Osteocyte (in vitro differentiated cells): ENCODE data around the gene IKZF3. TPM values are rescaled to one million over a fixed set of nuclear protein-coding genes. Genes with fewer than 3 reads are reported as not detected.

ENCODE experiments used
- DNase-seq: peaks from one replicate; pipeline ENCODE4 v3.0.0; 2021; ENCODE audit warnings: mixed read lengths; ENCODE audit not compliant: unreplicated experiment; ENCODE audit errors: extremely low spot score
- H3K27ac Mint-ChIP-seq: one replicate; pipeline ENCODE4 v1.8.0; 2021; ENCODE audit warnings: mild to moderate bottlenecking, mixed read lengths; ENCODE audit not compliant: unreplicated experiment
- H3K27me3 Mint-ChIP-seq: one replicate; pipeline ENCODE4 v1.8.0; 2021; ENCODE audit warnings: mixed read lengths; ENCODE audit not compliant: unreplicated experiment
- H3K36me3 Mint-ChIP-seq: one replicate; pipeline ENCODE4 v1.8.0; 2021; ENCODE audit warnings: mixed read lengths; ENCODE audit not compliant: unreplicated experiment
- H3K4me1 Mint-ChIP-seq: one replicate; pipeline ENCODE4 v1.8.0; 2021; ENCODE audit warnings: mixed read lengths; ENCODE audit not compliant: unreplicated experiment
- H3K4me3 Mint-ChIP-seq: one replicate; pipeline ENCODE4 v1.8.0; 2021; ENCODE audit warnings: mild to moderate bottlenecking, moderate library complexity, mixed read lengths; ENCODE audit not compliant: unreplicated experiment
- H3K9me3 Mint-ChIP-seq: one replicate; pipeline ENCODE4 v1.8.0; 2021; ENCODE audit warnings: mixed read lengths; ENCODE audit not compliant: unreplicated experiment
- total RNA-seq: library from RNA; stranded (reverse); gene quantifications from 2 replicates; pipeline ENCODE4 v1.2.1, GENCODE V29; 2021
- TF ChIP-seq, protein P1 (sequence below): fragments of 200-600 bp; sonication (generic); IDR thresholded peaks from 2 replicates; pipeline ENCODE4 v1.5.0; 2021; ENCODE audit warnings: antibody characterized with exemption, mild to moderate bottlenecking, moderate library complexity

The IKZF3 gene
- total RNA-seq, 1 donor from 2014 or later, result not detected

DNA sequence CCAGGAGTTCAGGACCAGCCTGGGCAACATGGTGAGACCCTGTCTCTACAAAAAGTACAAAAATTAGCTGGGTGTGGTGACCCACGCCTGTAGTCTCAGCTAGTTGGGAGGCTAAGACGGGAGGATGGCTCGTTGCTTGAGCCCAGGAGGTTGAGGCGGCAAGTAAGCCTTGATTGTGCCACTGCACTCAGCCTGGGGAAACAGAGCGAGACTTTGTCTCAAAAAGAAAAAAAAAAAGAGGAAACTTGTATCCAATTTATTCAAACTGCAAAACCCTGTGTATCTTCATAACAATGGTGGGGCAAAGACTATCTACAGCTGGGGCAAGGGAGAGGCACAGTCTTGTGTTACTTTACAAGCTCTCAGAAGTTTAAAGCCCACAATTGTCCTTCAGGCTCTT is 104.9 kb downstream of the IKZF3 start:
- Mint-ChIP-seq H3K36me3 (no peaks in the 10 kb centered on the region), H3K27ac (no peak overlapping the region)

DNA sequence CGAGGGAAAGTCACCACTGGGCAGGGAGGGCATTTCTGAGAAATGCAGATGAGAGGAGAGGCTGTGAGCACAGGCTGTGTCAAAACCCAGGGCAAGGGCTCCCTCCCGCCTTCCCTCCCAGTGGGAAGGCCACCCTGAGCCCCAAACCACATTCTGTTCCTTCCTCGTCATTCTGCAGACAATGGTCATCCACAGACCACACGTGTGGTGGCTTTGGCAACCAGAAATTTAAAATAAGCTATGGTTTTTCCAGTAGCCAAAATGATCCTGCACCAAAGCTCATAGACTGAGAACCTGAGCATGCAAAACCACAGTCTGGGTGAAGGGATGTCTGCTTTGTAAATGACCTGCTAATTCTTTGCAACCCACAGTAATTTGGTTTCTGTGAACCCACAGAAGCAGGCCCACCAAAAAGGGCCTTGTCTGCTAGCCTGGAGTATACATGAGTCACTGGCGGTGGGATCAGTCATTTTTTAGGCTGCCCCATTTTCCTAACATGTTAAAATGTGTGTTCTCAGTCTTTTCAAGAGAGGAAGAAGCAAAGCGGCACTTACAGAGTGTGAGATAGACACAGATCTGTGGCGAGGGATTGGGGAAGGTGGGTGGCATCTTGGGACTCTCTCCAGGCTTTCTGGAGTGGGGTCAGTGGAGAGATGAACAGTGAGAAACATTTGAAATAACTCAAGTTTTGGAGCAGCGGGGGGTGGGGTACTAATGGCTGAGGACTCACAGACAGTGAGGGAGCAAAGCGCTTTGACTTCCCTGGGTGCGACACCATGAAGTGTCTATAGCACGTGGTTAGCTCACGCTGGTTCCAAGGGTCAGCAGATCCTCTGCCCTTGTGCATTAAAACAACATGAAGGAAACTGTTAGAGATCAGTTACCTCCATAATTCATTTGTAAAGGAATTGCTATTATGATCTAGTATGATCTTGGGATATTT is 105.9 kb downstream of the IKZF3 start:
- Mint-ChIP-seq H3K4me1 (peaks cover 9% of the 10 kb centered on the region), H3K27me3 (peaks cover 48% of the 10 kb centered on the region), H3K9me3 (no peaks in the 10 kb centered on the region), H3K27ac (no peak overlapping the region), H3K4me3 (no peak overlapping the region), H3K36me3 (no peaks in the 10 kb centered on the region)
- no peak for DNase-seq
- TF ChIP-seq, protein P1, sequence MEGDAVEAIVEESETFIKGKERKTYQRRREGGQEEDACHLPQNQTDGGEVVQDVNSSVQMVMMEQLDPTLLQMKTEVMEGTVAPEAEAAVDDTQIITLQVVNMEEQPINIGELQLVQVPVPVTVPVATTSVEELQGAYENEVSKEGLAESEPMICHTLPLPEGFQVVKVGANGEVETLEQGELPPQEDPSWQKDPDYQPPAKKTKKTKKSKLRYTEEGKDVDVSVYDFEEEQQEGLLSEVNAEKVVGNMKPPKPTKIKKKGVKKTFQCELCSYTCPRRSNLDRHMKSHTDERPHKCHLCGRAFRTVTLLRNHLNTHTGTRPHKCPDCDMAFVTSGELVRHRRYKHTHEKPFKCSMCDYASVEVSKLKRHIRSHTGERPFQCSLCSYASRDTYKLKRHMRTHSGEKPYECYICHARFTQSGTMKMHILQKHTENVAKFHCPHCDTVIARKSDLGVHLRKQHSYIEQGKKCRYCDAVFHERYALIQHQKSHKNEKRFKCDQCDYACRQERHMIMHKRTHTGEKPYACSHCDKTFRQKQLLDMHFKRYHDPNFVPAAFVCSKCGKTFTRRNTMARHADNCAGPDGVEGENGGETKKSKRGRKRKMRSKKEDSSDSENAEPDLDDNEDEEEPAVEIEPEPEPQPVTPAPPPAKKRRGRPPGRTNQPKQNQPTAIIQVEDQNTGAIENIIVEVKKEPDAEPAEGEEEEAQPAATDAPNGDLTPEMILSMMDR, result no peak

More for the DNA sequence above, 104.9 kb downstream of the IKZF3 start:
- no peaks in the 10 kb centered on the region for H3K9me3 Mint-ChIP-seq
- TF ChIP-seq, protein P1, result no peak
- H3K4me1 Mint-ChIP-seq, result peaks cover 8% of the 10 kb centered on the region
- peaks cover 48% of the 10 kb centered on the region for H3K27me3 Mint-ChIP-seq
- H3K4me3 Mint-ChIP-seq, result no peak overlapping the region
- no peak for DNase-seq

DNA sequence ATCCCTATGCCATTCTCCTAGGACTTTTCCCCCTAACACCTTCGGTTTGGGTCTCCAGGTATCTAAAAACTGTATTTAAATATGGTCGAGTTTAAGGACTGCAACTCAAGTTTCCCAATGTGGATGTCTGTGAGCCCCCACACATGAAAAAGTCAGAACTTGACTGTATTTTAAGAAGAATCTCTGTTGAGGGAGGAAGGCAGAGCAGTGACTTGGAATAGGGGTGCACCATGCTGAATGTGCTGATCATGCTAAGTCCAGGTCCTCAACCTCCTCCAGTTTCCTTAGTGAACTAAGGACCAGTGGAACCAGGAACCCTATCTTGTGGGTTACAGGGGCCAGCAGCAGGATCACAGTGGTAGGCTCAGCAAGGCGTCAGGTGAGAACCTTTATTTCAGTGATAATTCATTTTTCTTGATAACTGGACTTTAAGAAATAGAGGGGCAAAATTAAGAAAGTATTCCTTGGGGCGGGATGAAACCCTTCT is 106.9 kb downstream of the IKZF3 start:
- H3K4me3 Mint-ChIP-seq, result no peak overlapping the region
- H3K27ac Mint-ChIP-seq, result no peak overlapping the region
- no peak for DNase-seq
- H3K27me3 Mint-ChIP-seq, result peaks cover 43% of the 10 kb centered on the region
- TF ChIP-seq, protein P1, result no peak
- H3K36me3 Mint-ChIP-seq, result no peaks in the 10 kb centered on the region
- H3K9me3 Mint-ChIP-seq, result no peaks in the 10 kb centered on the region
- H3K4me1 Mint-ChIP-seq, result peaks cover 7% of the 10 kb centered on the region

DNA sequence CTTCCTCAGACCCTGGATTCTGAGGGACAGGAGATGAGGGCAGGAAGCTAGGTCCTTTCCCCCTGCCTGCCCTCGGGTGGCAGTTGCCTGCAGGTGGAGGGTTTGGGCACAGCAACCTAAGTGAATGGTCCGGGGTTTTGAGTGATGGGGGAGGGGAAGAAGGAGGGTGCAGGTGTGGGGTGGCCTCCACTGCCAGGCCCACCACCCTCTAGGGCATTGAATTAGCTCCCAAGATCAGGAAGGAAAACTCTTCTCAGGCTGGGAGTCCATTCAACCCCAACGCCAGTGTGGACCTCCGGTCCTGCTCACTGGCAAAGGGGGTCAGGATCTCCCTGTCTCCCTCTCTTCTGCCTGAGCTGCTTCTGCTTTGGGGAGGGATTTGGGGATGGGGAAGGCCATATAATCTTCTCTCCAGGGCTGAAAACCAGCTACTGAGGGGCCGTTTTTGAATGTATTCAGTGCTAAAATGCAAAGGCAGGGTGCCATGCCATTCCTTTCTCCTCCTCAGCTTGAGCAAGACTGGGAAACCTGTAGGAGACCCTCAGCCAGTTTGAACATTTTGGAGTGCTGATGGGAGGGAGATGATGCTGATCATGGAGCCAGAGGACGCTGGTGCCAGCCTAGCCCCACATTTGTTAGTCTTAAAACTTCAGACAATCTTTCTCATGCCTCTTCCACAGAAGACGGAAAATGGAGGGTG is 107.6 kb downstream of the IKZF3 start:
- H3K27ac Mint-ChIP-seq, result no peak overlapping the region
- H3K4me1 Mint-ChIP-seq, result peaks cover 8% of the 10 kb centered on the region
- no peak overlapping the region for H3K4me3 Mint-ChIP-seq
- H3K9me3 Mint-ChIP-seq, result no peaks in the 10 kb centered on the region
- no peak for DNase-seq
- peaks cover 43% of the 10 kb centered on the region for H3K27me3 Mint-ChIP-seq
- TF ChIP-seq, protein P1, result no peak
- H3K36me3 Mint-ChIP-seq, result no peaks in the 10 kb centered on the region
